ENCODE data around the gene MIDN.
"Not testable (repeated sequence)": the region's sequence is repeated elsewhere in the genome, so short reads cannot be mapped to it uniquely, and the experiment has no call there.

The MIDN gene

GRCh38 chr19:1245494-1246264 is 2.7 kb upstream of the MIDN start:
- TF ChIP-seq TAF1 (IDR thresholded peaks at IDR 0.05; ENCODE audit: borderline replicate concordance, low read depth, low read length) (no peak), POLR2AphosphoS5 (IDR thresholded peaks at IDR 0.05; ENCODE audit: low read depth, low read length) (no peak), POLR2A (IDR thresholded peaks at IDR 0.05; ENCODE audit: low read depth, low read length) (no peak)
- no peak for FAIRE-seq
- DNase-seq (ENCODE audit: insufficient read length) = no peak

GRCh38 chr19:1246265-1247087 is 1.9 kb upstream of the MIDN start:
- FAIRE-seq = not testable (repeated sequence)

DNA sequence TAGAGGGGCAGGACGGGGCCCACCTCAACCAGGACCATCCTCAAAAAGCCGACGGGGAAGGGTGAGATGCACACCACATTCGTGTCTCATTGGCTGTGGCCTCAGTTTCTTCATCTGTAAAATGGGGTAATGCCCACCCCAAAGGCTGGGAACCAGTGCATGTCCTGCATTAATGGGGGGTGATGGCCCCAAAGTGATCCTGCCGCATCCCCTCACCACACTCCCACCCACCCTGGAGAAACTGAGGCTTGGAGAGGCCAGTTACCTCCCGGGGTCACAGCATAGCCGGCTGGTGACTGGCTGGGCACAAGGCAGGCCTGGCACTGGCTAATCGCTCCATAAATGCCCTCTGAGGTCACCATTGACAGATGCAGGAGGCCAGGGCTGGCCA is 640 bp upstream of the MIDN start:
- no peak for DNase-seq (ENCODE audit: insufficient read length)
- TF ChIP-seq POLR2A (IDR thresholded peaks at IDR 0.05; ENCODE audit: low read depth, low read length) (no peak), POLR2AphosphoS5 (IDR thresholded peaks at IDR 0.05; ENCODE audit: low read depth, low read length) (no peak), TAF1 (IDR thresholded peaks at IDR 0.05; ENCODE audit: borderline replicate concordance, low read depth, low read length) (no peak)
- no peak for FAIRE-seq

More at GRCh38 chr19:1246265-1247087, 1.9 kb upstream of the MIDN start:
- DNase-seq (ENCODE audit: insufficient read length) = not testable (repeated sequence)

DNA sequence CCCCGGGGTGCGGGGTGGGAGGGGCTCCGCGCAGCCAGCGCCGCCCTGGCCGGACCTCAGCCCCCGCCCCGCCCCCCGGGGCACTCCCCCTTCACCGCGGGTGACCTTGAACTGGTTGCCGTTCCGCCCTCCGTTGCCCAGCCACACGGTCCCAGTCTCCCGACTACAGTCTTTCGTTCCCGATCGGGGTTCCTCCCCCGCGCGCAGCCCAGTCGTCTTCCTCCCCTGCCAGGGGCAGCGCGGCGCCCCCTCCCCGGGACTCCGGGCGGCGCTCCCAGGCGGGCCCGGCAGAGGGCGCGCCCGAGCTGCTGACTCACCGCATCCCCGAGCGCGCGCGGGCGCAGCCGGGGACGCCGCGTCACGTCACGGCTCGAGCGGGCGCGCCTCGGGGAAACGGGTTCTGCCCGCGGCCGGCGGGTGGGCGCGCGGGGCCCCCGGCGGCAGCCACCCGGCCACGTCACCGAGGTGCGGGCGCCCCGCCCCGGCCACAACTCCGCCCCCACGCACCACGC is 459 bp downstream of the MIDN start:
- DNase-seq (ENCODE audit: insufficient read length) (peak; percentile 73), FAIRE-seq (peak; percentile 88)
- TF ChIP-seq POLR2AphosphoS5 (IDR thresholded peaks at IDR 0.05; ENCODE audit: low read depth, low read length) (no peak), POLR2A (IDR thresholded peaks at IDR 0.05; ENCODE audit: low read depth, low read length) (peak; percentile 28; the same call in 1 of the 2 replicates)

GRCh38 chr19:1249298-1249989 is 1.1 kb downstream of the MIDN start:
- TF ChIP-seq TAF1 (IDR thresholded peaks at IDR 0.05; ENCODE audit: borderline replicate concordance, low read depth, low read length) (no peak), POLR2A (IDR thresholded peaks at IDR 0.05; ENCODE audit: low read depth, low read length) (peak; percentile 80; the same call in 1 of the 2 replicates), POLR2AphosphoS5 (IDR thresholded peaks at IDR 0.05; ENCODE audit: low read depth, low read length) (0 out of 2 replicates have a peak, but pooled peaks have one; percentile 53)
- FAIRE-seq (peak; percentile 93), DNase-seq (ENCODE audit: insufficient read length) (peak; percentile 92)

GRCh38 chr19:1249990-1250436 is 1.6 kb downstream of the MIDN start:
- FAIRE-seq (no peak), DNase-seq (ENCODE audit: insufficient read length) (no peak)

GRCh38 chr19:1250437-1251260 is 2.3 kb downstream of the MIDN start:
- FAIRE-seq = no peak
- no peak for DNase-seq (ENCODE audit: insufficient read length)
- TF ChIP-seq POLR2A (IDR thresholded peaks at IDR 0.05; ENCODE audit: low read depth, low read length) (no peak), POLR2AphosphoS5 (IDR thresholded peaks at IDR 0.05; ENCODE audit: low read depth, low read length) (no peak)

More at GRCh38 chr19:1249990-1250436, 1.6 kb downstream of the MIDN start:
- TF ChIP-seq TAF1 (IDR thresholded peaks at IDR 0.05; ENCODE audit: borderline replicate concordance, low read depth, low read length) = no peak
- no peak for TF ChIP-seq POLR2A (IDR thresholded peaks at IDR 0.05; ENCODE audit: low read depth, low read length)
- no peak for TF ChIP-seq POLR2AphosphoS5 (IDR thresholded peaks at IDR 0.05; ENCODE audit: low read depth, low read length)

DNA sequence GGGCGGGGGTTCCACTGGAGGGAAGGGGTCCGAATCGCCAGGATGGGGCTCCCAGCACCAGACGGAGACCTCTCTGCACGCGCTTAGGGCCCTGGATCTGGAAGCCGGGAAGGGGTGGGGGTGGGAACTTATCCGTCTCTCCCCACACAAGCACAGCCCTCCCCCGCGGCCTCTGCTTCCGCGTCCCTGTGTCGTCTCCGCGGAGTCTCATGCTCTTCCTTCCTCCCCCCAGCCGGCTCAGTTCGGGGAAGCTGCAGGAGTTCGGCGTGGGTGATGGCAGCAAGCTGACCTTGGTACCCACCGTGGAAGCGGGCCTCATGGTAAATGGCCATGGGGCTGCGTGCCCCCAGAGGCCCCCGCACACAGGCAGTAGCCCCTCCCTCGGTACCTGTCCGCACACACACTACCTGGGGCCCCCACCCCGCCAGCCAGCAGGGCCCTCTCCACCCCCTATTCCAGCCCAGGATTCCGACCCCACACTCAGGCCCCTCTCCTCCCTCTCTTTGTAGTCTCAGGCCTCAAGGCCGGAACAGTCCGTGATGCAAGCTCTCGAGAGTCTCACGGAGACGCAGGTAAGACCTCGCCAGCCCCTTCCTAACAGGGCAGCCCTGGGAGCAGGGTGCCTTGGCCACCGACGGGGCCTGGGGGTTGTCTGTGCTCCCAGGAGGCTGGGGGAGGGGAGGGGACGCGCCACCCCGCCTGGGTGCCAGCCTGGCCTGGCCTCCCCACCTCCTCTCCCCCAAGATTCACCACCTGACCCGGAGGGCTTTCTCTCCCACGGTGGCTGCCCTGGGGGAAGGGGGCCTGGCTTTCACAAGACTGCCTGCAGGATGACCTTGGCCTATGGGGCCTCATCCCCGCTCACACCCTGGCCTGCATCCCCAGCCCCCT is 3.2 kb downstream of the MIDN start:
- DNase-seq (ENCODE audit: insufficient read length) (no peak), FAIRE-seq (peak; percentile 89)
- TF ChIP-seq POLR2AphosphoS5 (IDR thresholded peaks at IDR 0.05; ENCODE audit: low read depth, low read length) (no peak; the same call in 1 of the 2 replicates), TAF1 (IDR thresholded peaks at IDR 0.05; ENCODE audit: borderline replicate concordance, low read depth, low read length) (no peak), POLR2A (IDR thresholded peaks at IDR 0.05; ENCODE audit: low read depth, low read length) (peak; percentile 45; the same call in 1 of the 2 replicates)

DNA sequence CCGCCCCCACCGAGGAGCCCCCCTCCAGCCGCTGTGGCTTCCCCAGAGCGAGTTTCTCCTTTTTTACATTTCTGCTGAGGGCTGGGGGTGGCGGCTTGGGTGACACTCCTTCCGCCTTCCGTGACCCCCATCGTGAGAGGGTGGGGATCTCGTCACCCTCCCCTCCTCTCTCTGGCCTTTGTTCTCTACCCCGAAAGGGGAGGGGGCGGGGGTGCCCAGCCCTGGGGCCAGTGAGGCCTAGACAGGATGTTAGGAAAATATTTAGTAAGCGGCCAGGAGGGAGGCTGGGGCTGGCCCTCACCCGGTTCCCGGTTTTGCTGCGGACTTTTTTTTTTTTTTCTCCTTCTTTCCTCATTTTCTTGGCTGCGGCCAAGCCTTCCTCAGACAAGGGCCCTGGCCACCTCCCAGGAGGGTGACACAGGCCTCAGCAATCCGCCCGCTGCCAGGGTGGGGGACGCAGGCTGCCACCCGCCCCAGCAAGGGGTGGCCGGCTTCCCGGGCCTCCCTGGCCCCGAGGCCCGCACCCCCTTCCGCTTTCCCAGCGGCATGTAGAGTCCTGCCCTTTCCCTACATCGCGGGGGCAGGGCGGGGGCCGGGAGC is 3.9 kb downstream of the MIDN start:
- DNase-seq (ENCODE audit: insufficient read length) = no peak
- no peak for FAIRE-seq
- no peak for TF ChIP-seq POLR2AphosphoS5 (IDR thresholded peaks at IDR 0.05; ENCODE audit: low read depth, low read length)
- no peak for TF ChIP-seq POLR2A (IDR thresholded peaks at IDR 0.05; ENCODE audit: low read depth, low read length)
- TF ChIP-seq TAF1 (IDR thresholded peaks at IDR 0.05; ENCODE audit: borderline replicate concordance, low read depth, low read length) = no peak

All from GM12892 (cell line).